Tibial nerve (tissue), 4 donors: ENCODE results near the gene C11orf87. TPM values are rescaled to one million over a fixed set of nuclear protein-coding genes. Genes with fewer than 3 reads are reported as not detected.

Experiments
- DNase-seq, 2 donors: peaks; one replicate each; pipeline ENCODE4 v3.0.0-alpha.2; 2019; ENCODE audit warnings: low spot score in 2 of 2
- H3K27ac ChIP-seq, 4 donors: fragments of 200-600 bp; sonication (generic) in 3 of 4; one replicate each; pipeline ENCODE4 v1.5.1; 2017 to 2019; ENCODE audit warnings: mild to moderate bottlenecking in 1 of 4
- H3K27me3 ChIP-seq, 2 donors: fragments of 200-600 bp; sonication (generic) in 1 of 2; one replicate each; pipeline versions ENCODE4 v1.5.1 to v1.6.0; 2017 to 2019
- H3K36me3 ChIP-seq, 3 donors: fragments of 200-600 bp; sonication (generic); one replicate each; pipeline ENCODE4 v1.5.1; 2018 to 2019
- H3K4me1 ChIP-seq, 4 donors: fragments of 200-600 bp; sonication (generic) in 3 of 4; one replicate each; pipeline ENCODE4 v1.5.1; 2017 to 2019
- H3K4me3 ChIP-seq, 4 donors: fragments of 200-600 bp; sonication (generic) in 3 of 4; one replicate each; pipeline ENCODE4 v1.5.1; 2017 to 2019; ENCODE audit warnings: mild to moderate bottlenecking in 1 of 4, moderate library complexity in 1 of 4
- H3K9me3 ChIP-seq, 4 donors: fragments of 200-600 bp; sonication (generic) in 3 of 4; one replicate each; pipeline ENCODE4 v1.5.1; 2017 to 2019
- CTCF ChIP-seq, 5 experiments: fragments of 200-600 bp in 3 of 5; fragments of 450-650 bp in 2 of 5; sonication (generic) in 3 of 5; IDR thresholded peaks; one replicate each; pipeline ENCODE4 v1.5.1; 2016 to 2019; ENCODE audit warnings: antibody characterized with exemption in 5 of 5, mild to moderate bottlenecking in 3 of 5, moderate library complexity in 2 of 5
- EP300 ChIP-seq, 2 donors: sonication (generic); formaldehyde crosslinking; IDR thresholded peaks; one replicate each; pipeline ENCODE4 v1.6.1; 2017; ENCODE audit warnings: antibody characterized with exemption in 2 of 2, mild to moderate bottlenecking in 1 of 2
- POLR2A ChIP-seq, 2 donors: fragments of 450-650 bp; IDR thresholded peaks; one replicate each; pipeline ENCODE4 v1.6.1; 2017; ENCODE audit warnings: antibody characterized with exemption in 2 of 2, mild to moderate bottlenecking in 2 of 2, moderate library complexity in 2 of 2
- WGBS, 2 donors: methylation state at CpG; one replicate each; pipeline ENCODE4 v1.1.5; 2018; 5-methylcytosine and 5-hydroxymethylcytosine counted together
- total RNA-seq, 4 donors: library from RNA; depleted of rRNA; stranded (reverse); fragments of >200 nt; gene quantifications; one replicate each; pipeline ENCODE4 v1.1.0, GENCODE V29; 2016

C11orf87 gene
- total RNA-seq, 4 donors from 2014 or later = 0.21 to 0.87 TPM; not detected in 2

GRCh38 chr11:109439684-109440083 lies 17.7 kb downstream of the C11orf87 start:
- TF ChIP-seq CTCF (IDR thresholded peaks at IDR 0.05) = no peak
- no peak for TF ChIP-seq EP300 (IDR thresholded peaks at IDR 0.05)
- no peak for TF ChIP-seq POLR2A (IDR thresholded peaks at IDR 0.05)
- Histone ChIP-seq H3K4me1 (no peaks in the 10 kb centered on the region), H3K9me3 (no peaks in the 10 kb centered on the region), H3K27me3 (no peaks in the 10 kb centered on the region), H3K4me3 (no peak overlapping the region), H3K36me3 (no peaks in the 10 kb centered on the region), H3K27ac (no peak overlapping the region)
- WGBS, 2 donors = 74 to 78% methylated on average over 2 of the region's 2 CpGs
- DNase-seq = no peak

- Histone ChIP-seq H3K27ac (no peak overlapping the region), H3K36me3 (no peaks in the 10 kb centered on the region), H3K4me1 (no peaks in the 10 kb centered on the region), H3K27me3 (no peaks in the 10 kb centered on the region), H3K4me3 (no peak overlapping the region), H3K9me3 (peaks cover 0 to 4% (median 0%) of the 10 kb centered on the region in 4 donors)
- WGBS, 2 donors = 51 to 82% methylated on average over 1 of the region's 1 CpG
- TF ChIP-seq POLR2A (IDR thresholded peaks at IDR 0.05) (no peak), CTCF (IDR thresholded peaks at IDR 0.05) (no peak), EP300 (IDR thresholded peaks at IDR 0.05) (no peak)
- DNase-seq = no peak
These were observed 21.1 kb downstream of the C11orf87 start for GRCh38 chr11:109443052-109443451.

- Histone ChIP-seq H3K27me3 (no peaks in the 10 kb centered on the region), H3K4me3 (no peak overlapping the region), H3K36me3 (no peaks in the 10 kb centered on the region), H3K27ac (no peak overlapping the region), H3K4me1 (no peaks in the 10 kb centered on the region), H3K9me3 (peaks cover 0 to 19% (median 0%) of the 10 kb centered on the region in 4 donors)
- WGBS, 2 donors = 69 to 78% methylated on average over 2 of the region's 2 CpGs
- TF ChIP-seq CTCF (IDR thresholded peaks at IDR 0.05) = no peak
- TF ChIP-seq EP300 (IDR thresholded peaks at IDR 0.05) = no peak
- TF ChIP-seq POLR2A (IDR thresholded peaks at IDR 0.05) = no peak
- no peak for DNase-seq
These were observed 32.9 kb downstream of the C11orf87 start for GRCh38 chr11:109454857-109455256.
